Measurements from ENCODE around the gene EPB41L2.

The EPB41L2 gene

DNA sequence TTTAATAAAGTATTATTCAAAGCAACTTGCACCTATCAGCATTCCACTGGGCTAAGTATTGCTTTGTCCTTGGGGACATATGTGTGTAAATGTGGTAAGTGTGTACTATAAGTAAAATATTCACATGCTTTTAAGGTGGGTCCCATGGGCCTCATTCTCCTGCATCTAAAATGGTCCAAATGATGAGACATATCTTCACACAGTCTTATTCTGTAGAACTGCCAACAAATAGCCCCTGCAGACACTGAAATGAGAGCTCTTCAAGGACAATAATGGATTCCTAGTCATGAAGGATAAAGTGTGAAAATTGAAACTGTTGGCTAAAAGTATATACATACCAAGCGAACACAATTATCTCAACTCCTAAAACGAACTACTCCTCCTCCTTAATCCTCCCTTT is 154.1 kb downstream of the EPB41L2 start:
- no peak for DNase-seq (ENCODE audit: low read depth)

DNA sequence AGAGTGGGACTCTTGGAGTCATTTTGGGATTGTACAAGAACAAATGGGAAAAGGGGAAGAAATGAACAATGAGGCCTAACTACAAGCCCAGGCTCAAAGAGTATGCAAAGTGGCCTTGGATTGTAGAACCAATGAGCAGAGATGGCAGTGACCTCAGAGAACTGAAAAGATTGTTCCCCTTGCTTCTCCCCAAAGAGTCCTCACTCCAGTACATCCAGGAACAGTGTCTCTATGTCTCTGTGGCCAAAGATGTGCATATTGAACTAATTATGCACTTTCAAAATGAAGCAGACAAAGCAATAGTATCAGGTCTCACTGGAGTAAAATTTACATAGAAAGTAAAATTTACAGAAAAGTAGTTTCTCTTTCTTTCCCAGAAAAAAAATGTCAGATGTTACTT is 154.9 kb downstream of the EPB41L2 start:
- no peak for DNase-seq (ENCODE audit: low read depth)

DNA sequence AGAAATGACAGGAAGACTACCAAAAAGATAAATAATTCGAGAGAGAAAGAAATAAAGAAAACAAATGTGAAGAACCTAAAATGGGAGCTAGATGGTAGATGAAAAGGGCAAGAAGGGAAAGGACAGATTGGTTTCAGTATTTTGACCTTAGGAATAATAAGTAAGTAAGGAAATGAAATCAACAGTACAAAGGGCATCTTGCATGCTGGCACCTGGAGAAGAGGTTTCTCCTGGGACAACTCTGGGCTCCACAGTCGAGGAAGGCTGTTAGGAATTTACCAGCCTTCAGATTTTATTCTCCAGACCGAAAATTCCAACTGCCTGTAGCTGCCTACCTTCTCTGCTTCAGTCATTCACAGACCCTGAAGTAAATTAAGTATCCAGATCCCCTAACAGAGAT is 155.4 kb downstream of the EPB41L2 start:
- no peak for DNase-seq (ENCODE audit: low read depth)

GRCh38 chr6:130906736-130907381 is 156.2 kb downstream of the EPB41L2 start:
- peak; percentile 74 for DNase-seq (ENCODE audit: low read depth)

GRCh38 chr6:130903602-130904001 is 159.4 kb downstream of the EPB41L2 start:
- no peak for DNase-seq (ENCODE audit: low read depth)

GRCh38 chr6:130903007-130903406 is 160.0 kb downstream of the EPB41L2 start:
- no peak for DNase-seq (ENCODE audit: low read depth)

- DNase-seq (ENCODE audit: low read depth) = peak; percentile 85
Observed at GRCh38 chr6:130900913-130901312, 162.1 kb downstream of the EPB41L2 start.

GRCh38 chr6:130896249-130896648 is 166.8 kb downstream of the EPB41L2 start:
- DNase-seq (ENCODE audit: low read depth) = no peak

- DNase-seq (ENCODE audit: low read depth) = no peak
Observed at GRCh38 chr6:130895516-130895915, 167.5 kb downstream of the EPB41L2 start.

DNA sequence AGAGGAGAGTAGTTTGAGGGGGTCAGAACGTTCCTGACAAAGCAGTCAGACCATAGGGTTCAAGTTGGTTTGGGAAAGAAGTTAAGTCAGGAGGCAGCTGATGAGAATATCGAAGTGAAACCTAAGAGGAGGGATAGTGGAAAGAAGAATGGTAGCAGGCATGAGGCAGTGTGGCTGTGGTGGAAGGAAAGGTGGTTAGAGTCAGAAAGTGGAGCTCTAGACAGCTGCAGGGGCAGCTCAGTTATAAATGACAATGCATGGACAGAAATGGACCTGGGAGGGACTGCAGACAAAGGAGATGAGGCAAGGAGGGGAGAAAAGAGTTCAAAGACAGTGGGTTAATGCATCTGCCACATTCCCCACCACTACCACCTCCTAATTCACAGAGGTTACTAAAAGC is 169.3 kb downstream of the EPB41L2 start:
- DNase-seq (ENCODE audit: low read depth) = no peak

GRCh38 chr6:130893277-130893676 is 169.8 kb downstream of the EPB41L2 start:
- no peak for DNase-seq (ENCODE audit: low read depth)

DNA sequence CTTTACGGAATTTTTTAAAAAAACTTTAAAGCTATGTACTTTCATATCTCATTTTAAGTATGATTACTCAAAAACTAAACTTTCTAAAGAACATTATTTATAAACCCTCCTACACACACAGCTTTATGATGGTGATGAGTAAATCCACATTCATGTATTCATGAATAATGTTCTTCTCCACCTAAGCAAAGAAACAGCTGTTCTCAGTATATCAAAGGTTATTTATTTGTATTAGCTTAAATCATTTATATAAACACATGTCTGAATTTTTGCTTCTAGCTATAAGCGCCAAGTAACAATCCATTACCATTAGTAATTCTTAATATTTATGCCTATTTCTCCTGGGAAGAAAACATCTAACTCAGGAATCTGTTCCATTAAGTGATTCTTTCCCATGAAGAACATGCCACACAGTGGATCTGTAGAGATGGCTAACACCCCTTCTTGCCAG is 172.5 kb downstream of the EPB41L2 start:
- DNase-seq (ENCODE audit: low read depth) = peak; percentile 40

- DNase-seq (ENCODE audit: low read depth) = no peak
Observed at GRCh38 chr6:130889423-130889822, 173.6 kb downstream of the EPB41L2 start.

GRCh38 chr6:130888246-130888645 is 174.8 kb downstream of the EPB41L2 start:
- DNase-seq (ENCODE audit: low read depth) = no peak

DNA sequence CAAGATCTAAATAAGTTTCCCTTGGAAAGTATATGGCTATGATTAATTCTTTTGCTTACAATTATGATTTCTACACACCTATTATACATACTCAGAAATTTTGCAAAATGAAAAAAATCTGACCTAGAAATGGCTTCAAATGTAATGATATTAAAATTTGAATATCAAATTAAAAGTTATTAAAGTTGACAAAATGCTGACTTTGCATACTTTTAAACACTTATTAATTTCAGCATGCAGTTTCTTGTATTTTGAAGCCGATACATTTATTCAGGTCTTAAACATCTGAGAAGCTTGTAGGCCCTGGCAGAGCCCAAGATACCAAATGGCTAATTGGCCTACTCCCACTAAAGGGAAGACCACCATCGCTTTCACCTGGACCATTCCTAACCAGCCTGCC is 176.1 kb downstream of the EPB41L2 start:
- DNase-seq (ENCODE audit: low read depth) = no peak

- DNase-seq (ENCODE audit: low read depth) = peak; percentile 84
Observed at GRCh38 chr6:130885392-130886192, 177.5 kb downstream of the EPB41L2 start.

- DNase-seq (ENCODE audit: low read depth) = no peak
Observed at GRCh38 chr6:130882370-130882769, 180.7 kb downstream of the EPB41L2 start.

- no peak for DNase-seq (ENCODE audit: low read depth)
Observed at GRCh38 chr6:130879826-130880225, 183.2 kb downstream of the EPB41L2 start.

GRCh38 chr6:130873746-130874145 is 189.3 kb downstream of the EPB41L2 start:
- no peak for DNase-seq (ENCODE audit: low read depth)

DNA sequence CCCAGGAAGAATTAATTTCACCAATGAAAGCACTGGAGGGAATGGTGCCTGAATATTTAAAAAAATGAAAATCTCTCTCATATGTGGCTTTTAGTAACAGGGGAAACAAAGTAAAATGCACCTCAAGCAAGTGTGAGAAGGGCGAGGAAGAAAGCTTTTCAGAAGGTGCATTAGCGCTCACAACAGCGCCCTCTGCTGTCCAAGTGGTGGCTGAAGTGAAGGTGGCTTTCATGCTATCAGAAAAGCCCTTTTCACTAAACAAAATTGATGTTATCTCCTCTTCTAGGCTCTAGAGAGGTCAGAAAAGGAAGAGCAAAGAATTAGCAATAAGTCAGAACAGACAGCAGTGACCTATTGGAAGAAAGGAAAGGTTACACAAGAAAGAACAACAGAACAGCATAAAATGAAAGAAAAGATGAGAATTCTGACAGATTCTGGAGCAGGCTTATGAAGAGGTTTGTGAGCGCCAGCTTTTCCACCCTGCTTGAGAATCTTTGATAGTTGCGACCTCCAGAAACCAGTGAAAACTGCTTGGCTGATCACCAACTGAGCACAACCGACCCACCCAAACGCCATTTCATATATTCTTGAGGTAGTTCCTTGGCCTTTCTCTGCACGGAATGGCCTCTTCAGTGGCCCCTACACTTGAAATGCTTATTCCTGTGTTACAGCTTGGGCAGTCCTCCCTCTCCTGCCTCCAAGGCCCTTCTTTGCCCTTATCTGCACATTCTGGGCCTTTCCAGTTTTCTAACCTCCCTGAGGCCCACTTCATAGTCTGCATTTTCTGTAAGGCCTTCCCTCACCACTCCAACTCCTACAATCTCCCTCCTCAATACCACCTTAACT is 190.6 kb downstream of the EPB41L2 start:
- DNase-seq (ENCODE audit: low read depth) = peak; percentile 71

DNA sequence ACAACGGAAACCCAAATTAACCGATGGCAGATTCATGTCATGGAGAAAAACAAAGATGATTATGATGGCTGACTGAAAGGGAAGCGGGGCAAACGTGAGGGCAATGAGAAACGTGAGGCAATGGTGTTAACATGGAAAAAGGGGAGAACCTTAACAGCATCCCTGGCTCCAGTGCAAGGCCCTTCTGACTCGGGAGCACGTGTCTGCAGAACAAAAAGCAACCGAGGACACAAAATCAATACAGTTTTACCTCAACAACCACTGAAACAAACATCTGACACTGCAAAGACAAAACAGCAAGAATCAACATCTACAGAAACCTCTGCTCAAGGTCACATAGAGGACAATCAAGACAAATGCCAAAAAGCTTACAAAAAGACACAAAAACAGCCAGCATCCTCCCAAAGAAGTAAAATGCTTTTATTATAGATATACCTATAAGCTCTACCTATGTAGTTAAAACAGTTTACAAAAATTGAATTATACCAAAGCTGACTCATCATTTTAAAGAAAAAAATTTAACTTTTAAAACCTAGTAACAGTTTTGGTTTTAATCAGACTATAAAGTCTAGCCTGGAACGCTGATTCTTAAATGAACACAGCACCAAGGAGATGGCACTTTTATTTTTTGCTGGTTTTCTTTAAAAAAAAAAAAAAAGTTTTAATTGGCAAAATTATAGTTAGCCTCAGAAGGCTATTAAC is 192.7 kb downstream of the EPB41L2 start:
- DNase-seq (ENCODE audit: low read depth) = no peak

DNA sequence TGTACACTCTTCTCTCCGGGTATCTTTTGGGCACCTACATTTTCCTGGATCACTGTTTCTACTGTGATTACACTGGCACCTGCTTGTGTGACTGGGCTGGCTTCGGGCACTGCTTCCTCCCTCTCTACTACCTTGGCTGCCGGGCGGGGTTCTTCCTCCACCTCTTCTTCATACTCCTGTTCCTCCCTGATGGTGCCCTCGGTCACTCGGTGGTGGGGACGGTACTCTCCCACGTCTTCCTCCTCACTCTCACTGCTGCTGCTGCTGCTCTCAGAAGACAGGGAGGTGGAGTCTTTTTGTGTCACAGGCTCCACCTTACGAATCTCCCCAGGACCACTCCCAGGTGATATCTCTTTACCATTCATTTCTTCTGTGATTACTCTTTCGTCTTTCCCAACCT is 193.4 kb downstream of the EPB41L2 start:
- no peak for DNase-seq (ENCODE audit: low read depth)

Data from ELR (cell line).